ENCODE data around the gene EIF4G2.

The EIF4G2 gene

GRCh38 chr11:10751581-10751940 lies 57.2 kb downstream of the EIF4G2 start:
- ChIA-PET CTCF (interaction anchor here (1.0 to 1.4 kb wide), 2 partner anchors 14 to 19 kb away, joined by 3 to 4 read pairs; no protein-coding TSS in a partner anchor), POLR2A (interaction anchor here (0.8 to 2.5 kb wide), 13 partner anchors 10 to 447 kb away, joined by 3 to 35 read pairs (median 4); partner anchors contain the start of genes ADM and EIF4G2)
- no peaks in the 10 kb centered on the region for H3K4me1 ChIP-seq (ENCODE audit: control insufficient read depth, insufficient read depth, low read length)
- TF ChIP-seq ZNF558 (tag by site-specific recombination; IDR thresholded peaks at IDR 0.05) (no peak), ZNF341 (tag by site-specific recombination; IDR thresholded peaks at IDR 0.05; ENCODE audit: low read depth) (no peak)
- peaks cover 7 to 40% of the 10 kb centered on the region in 2 experiments for H3K36me3 ChIP-seq (ENCODE audit: control insufficient read depth in 2 of 2, insufficient read depth in 1 of 2, low read length in 2 of 2)
- peak overlapping the region; percentile 70 for H3K4me3 ChIP-seq (ENCODE audit: low read depth, low read length)
- H3K9me3 ChIP-seq (ENCODE audit: control insufficient read depth, insufficient read depth, low read depth, low read length): no peaks in the 10 kb centered on the region
- peak overlapping the region; percentile 73 for H3K27ac ChIP-seq (ENCODE audit: extremely low read depth, low read depth, low read length)

- Histone ChIP-seq H3K9me3 (ENCODE audit: control insufficient read depth, insufficient read depth, low read depth, low read length) (no peaks in the 10 kb centered on the region), H3K36me3 (ENCODE audit: control insufficient read depth in 2 of 2, insufficient read depth in 1 of 2, low read length in 2 of 2) (peaks cover 4 to 35% of the 10 kb centered on the region in 2 experiments), H3K27ac (ENCODE audit: extremely low read depth, low read depth, low read length) (peak within 1 kb of the TSS; percentile 73), H3K4me3 (ENCODE audit: low read depth, low read length) (peak within 1 kb of the TSS; percentile 70), H3K4me1 (ENCODE audit: control insufficient read depth, insufficient read depth, low read length) (no peaks in the 10 kb centered on the region)
- ChIA-PET POLR2A (interaction anchor here (0.7 to 2.5 kb wide), 16 partner anchors 9 to 1166 kb away, joined by 3 to 35 read pairs (median 4); partner anchors contain the start of genes ADM, EIF4G2 and RNF141), CTCF (interaction anchor here (0.7 to 1.4 kb wide), 4 partner anchors 13 to 58 kb away, joined by 3 to 4 read pairs (median 3); no protein-coding TSS in a partner anchor)
- TF ChIP-seq KLF9 (tag by site-specific recombination; IDR thresholded peaks at IDR 0.05; ENCODE audit: low read depth) (peak; percentile 98), PATZ1 (tag by site-specific recombination; IDR thresholded peaks at IDR 0.05) (no peak), HIC1 (tag by site-specific recombination; IDR thresholded peaks at IDR 0.05) (0 out of 2 replicates have a peak, but pooled peaks have one; percentile 35), ZNF248 (tag by site-specific recombination; IDR thresholded peaks at IDR 0.05) (no peak), ZNF473 (tag by site-specific recombination; IDR thresholded peaks at IDR 0.05) (no peak), KLF10 (tag by site-specific recombination; IDR thresholded peaks at IDR 0.05) (peak; percentile 63; the same call in 1 of the 2 replicates), ZBTB26 (tag by site-specific recombination; optimal IDR thresholded peaks at IDR 0.05) (peak; percentile 75), ZBTB6 (tag by site-specific recombination; IDR thresholded peaks at IDR 0.05) (peak; percentile 64; the same call in 1 of the 2 replicates), GLIS1 (tag by site-specific recombination; IDR thresholded peaks at IDR 0.05) (peak; percentile 60), ZIC2 (tag by site-specific recombination; IDR thresholded peaks at IDR 0.05) (peak; percentile 24; the same call in 1 of the 2 replicates), ZFP37 (tag by site-specific recombination; IDR thresholded peaks at IDR 0.05) (0 out of 2 replicates have a peak, but pooled peaks have one; percentile 47), ZNF629 (tag by site-specific recombination; IDR thresholded peaks at IDR 0.05) (peak; percentile 93), SP2 (tag by site-specific recombination; IDR thresholded peaks at IDR 0.05) (peak; percentile 91), PRDM10 (tag by site-specific recombination; IDR thresholded peaks at IDR 0.05) (peak; percentile 36; the same call in 1 of the 2 replicates), ZBTB17 (tag by site-specific recombination; IDR thresholded peaks at IDR 0.05) (peak; percentile 77), REST (tag by site-specific recombination; IDR thresholded peaks at IDR 0.05) (0 out of 2 replicates have a peak, but pooled peaks have one; percentile 31)
Measured at GRCh38 chr11:10750838-10751580, 57.7 kb downstream of the EIF4G2 start, which contains the start of gene CTR9. CTR9 (plus strand) TSS chr11:10751246; CDS start chr11:10751413, 167 bp downstream.

Measured in HEK293 (cell line).